Measurements from ENCODE around the gene GPX4.

The GPX4 gene

DNA sequence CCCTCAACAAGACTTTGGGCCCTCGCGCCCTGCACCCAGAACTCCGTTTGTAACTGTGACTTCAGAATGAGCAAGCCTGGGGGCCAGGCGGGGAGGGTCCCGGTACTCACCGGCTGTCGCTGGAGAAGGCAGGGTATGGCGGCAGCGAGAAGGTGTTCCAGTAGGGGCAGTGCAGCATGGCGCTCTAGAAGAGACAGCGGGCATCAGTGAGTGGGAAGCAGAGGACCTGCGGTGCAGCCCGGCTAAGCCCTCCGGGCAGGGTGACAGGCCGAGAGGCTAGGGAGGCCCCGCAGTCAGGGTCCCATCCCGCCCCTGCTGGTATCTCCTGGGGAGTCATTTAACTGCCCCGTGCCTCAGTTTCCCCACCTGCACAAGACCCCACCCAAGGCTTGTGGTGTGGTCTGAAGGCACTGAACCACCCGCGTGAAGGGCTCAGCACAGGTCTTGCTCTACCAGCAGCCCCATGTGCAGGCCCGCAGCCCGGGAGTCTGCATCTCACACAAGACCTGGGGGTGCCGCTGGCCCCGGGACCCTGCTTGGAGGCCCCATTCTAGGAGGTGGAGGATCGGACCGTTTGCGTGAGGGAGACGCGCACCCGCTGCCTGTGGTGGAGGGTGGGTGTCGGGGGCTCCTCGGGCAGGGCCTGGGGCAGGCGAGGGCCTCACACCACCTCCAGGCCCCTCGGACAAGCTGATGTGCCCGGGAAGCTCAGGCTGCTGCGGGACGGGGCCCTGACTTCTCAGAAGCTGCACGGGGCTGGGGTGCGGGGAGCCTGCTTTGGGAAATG is 45.7 kb downstream of the GPX4 start:
- WGBS, 2 donors (ENCODE audit: extremely low coverage in 2 of 2, insufficient read length in 2 of 2, insufficient replicate concordance in 1 of 2) = no CpG with 5 or more reads among the region's 39 CpGs
- DNase-seq (ENCODE audit: low spot score) = no peak
- Histone ChIP-seq H2BK15ac (ENCODE audit: low read length) (no peak overlapping the region), H3K9ac (ENCODE audit: low read depth, low read length, poor library complexity) (no peak overlapping the region), H3K4me3 (ENCODE audit: low read length in 2 of 2) (no peak overlapping the region), H2AFZ (ENCODE audit: low read length) (no peak overlapping the region), H3K27ac (replicated peaks; ENCODE audit: low read length) (no peak overlapping the region), H2BK12ac (ENCODE audit: low read length) (peak overlapping the region; percentile 22), H3K79me1 (ENCODE audit: low read depth, low read length) (peaks cover 11% of the 10 kb centered on the region), H4K8ac (ENCODE audit: low read depth, low read length) (no peak overlapping the region), H3K4me2 (ENCODE audit: insufficient read depth, low read length, poor library complexity, severe bottlenecking) (no peak overlapping the region), H3K27me3 (ENCODE audit: control insufficient read depth in 3 of 3, insufficient read depth in 3 of 3, low read depth in 1 of 3, low read length in 3 of 3) (no peaks in the 10 kb centered on the region), H3K4me1 (ENCODE audit: control insufficient read depth in 2 of 2, insufficient read depth in 1 of 2, low read depth in 1 of 2, low read length in 2 of 2) (peaks cover 3 to 7% of the 10 kb centered on the region in 2 donors), H2BK120ac (ENCODE audit: low read depth, low read length) (no peak overlapping the region), H3K9me3 (replicated peaks in 1 of 2; ENCODE audit: control insufficient read depth in 2 of 2, insufficient read depth in 1 of 2, low read depth in 1 of 2, low read length in 2 of 2) (no peaks in the 10 kb centered on the region), H3K18ac (ENCODE audit: low read length) (no peak overlapping the region), H3K4ac (ENCODE audit: low read length) (no peak overlapping the region), H3K14ac (ENCODE audit: low read length) (no peak overlapping the region), H3K36me3 (replicated peaks in 1 of 2; ENCODE audit: control insufficient read depth in 2 of 2, insufficient read depth in 2 of 2, low read length in 2 of 2) (peaks cover 2 to 12% of the 10 kb centered on the region in 2 donors), H2AK5ac (ENCODE audit: low read depth, low read length) (no peak overlapping the region), H2BK5ac (ENCODE audit: low read length) (no peak overlapping the region), H4K91ac (ENCODE audit: low read depth, low read length, poor library complexity) (no peak overlapping the region), H3K23ac (ENCODE audit: low read depth, low read length, poor library complexity) (peak overlapping the region; percentile 65)

- Histone ChIP-seq H2BK12ac (ENCODE audit: low read length) (no peak overlapping the region), H3K36me3 (replicated peaks in 1 of 2; ENCODE audit: control insufficient read depth in 2 of 2, insufficient read depth in 2 of 2, low read length in 2 of 2) (peaks cover 2 to 12% of the 10 kb centered on the region in 2 donors), H3K4me2 (ENCODE audit: insufficient read depth, low read length, poor library complexity, severe bottlenecking) (no peak overlapping the region), H3K4ac (ENCODE audit: low read length) (no peak overlapping the region), H2BK120ac (ENCODE audit: low read depth, low read length) (no peak overlapping the region), H3K27me3 (ENCODE audit: control insufficient read depth in 3 of 3, insufficient read depth in 3 of 3, low read depth in 1 of 3, low read length in 3 of 3) (no peaks in the 10 kb centered on the region), H3K4me3 (ENCODE audit: low read length in 2 of 2) (no peak overlapping the region), H2BK15ac (ENCODE audit: low read length) (no peak overlapping the region), H3K9ac (ENCODE audit: low read depth, low read length, poor library complexity) (no peak overlapping the region), H2AK5ac (ENCODE audit: low read depth, low read length) (peak overlapping the region; percentile 56), H3K27ac (replicated peaks; ENCODE audit: low read length) (no peak overlapping the region), H3K4me1 (ENCODE audit: control insufficient read depth in 2 of 2, insufficient read depth in 1 of 2, low read depth in 1 of 2, low read length in 2 of 2) (peaks cover 3 to 7% of the 10 kb centered on the region in 2 donors), H3K23ac (ENCODE audit: low read depth, low read length, poor library complexity) (peak overlapping the region; percentile 80), H3K14ac (ENCODE audit: low read length) (peak overlapping the region; percentile 21), H3K9me3 (replicated peaks in 1 of 2; ENCODE audit: control insufficient read depth in 2 of 2, insufficient read depth in 1 of 2, low read depth in 1 of 2, low read length in 2 of 2) (no peaks in the 10 kb centered on the region), H3K18ac (ENCODE audit: low read length) (no peak overlapping the region), H4K91ac (ENCODE audit: low read depth, low read length, poor library complexity) (no peak overlapping the region), H2BK5ac (ENCODE audit: low read length) (no peak overlapping the region), H3K79me1 (ENCODE audit: low read depth, low read length) (peaks cover 11% of the 10 kb centered on the region), H2AFZ (ENCODE audit: low read length) (no peak overlapping the region), H4K8ac (ENCODE audit: low read depth, low read length) (no peak overlapping the region)
- WGBS, 2 donors (ENCODE audit: extremely low coverage in 2 of 2, insufficient read length in 2 of 2, insufficient replicate concordance in 1 of 2) = no CpG with 5 or more reads among the region's 33 CpGs
- no peak for DNase-seq (ENCODE audit: low spot score)
These were observed 46.7 kb downstream of the GPX4 start for GRCh38 chr19:1150333-1151036.

DNA sequence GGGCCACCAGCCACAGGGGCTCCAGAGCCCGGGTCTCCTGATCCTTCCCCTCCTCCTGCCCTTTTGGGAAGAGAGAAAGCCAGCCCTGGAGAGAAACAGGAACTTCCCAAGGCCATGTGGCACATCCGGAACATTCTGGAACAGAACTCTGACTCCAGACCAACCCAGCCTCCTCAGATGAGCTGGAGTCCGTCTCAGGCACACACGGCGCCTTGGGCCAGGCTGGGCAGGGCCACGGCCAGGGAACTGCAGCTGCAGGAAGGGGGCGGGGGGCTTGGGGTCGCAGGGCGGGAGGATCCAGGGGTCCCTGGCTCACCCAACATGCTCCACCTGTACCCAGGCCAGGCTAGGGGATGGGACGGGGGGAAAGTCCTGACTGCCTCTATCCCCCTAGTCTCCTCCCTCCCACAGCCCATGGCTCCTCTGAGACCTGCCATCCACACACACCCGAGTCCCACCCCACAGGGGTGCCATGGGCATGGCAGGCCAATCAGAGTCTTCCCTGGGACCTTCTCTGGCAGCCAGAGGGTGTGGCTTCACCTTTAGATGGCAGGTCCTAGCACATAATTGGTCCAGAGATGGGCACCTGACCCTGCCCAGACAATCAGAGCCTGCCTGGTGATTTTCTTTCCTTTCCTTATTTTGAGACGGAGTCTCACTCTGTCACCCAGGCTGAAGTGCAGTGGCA is 47.4 kb downstream of the GPX4 start:
- H3K79me1 ChIP-seq (ENCODE audit: low read depth, low read length) = peaks cover 12% of the 10 kb centered on the region
- DNase-seq (ENCODE audit: low spot score) = no peak
- no peaks in the 10 kb centered on the region for H3K9me3 ChIP-seq (replicated peaks in 1 of 2; ENCODE audit: control insufficient read depth in 2 of 2, insufficient read depth in 1 of 2, low read depth in 1 of 2, low read length in 2 of 2)
- peak overlapping the region; percentile 26 for H2BK15ac ChIP-seq (ENCODE audit: low read length)
- H3K9ac ChIP-seq (ENCODE audit: low read depth, low read length, poor library complexity) = peak overlapping the region; percentile 21
- H3K23ac ChIP-seq (ENCODE audit: low read depth, low read length, poor library complexity) = no peak overlapping the region
- H4K91ac ChIP-seq (ENCODE audit: low read depth, low read length, poor library complexity) = no peak overlapping the region
- H2AFZ ChIP-seq (ENCODE audit: low read length) = no peak overlapping the region
- peaks cover 3 to 8% of the 10 kb centered on the region in 2 donors for H3K4me1 ChIP-seq (ENCODE audit: control insufficient read depth in 2 of 2, insufficient read depth in 1 of 2, low read depth in 1 of 2, low read length in 2 of 2)
- H2BK12ac ChIP-seq (ENCODE audit: low read length) = no peak overlapping the region
- H4K8ac ChIP-seq (ENCODE audit: low read depth, low read length) = no peak overlapping the region
- H2BK5ac ChIP-seq (ENCODE audit: low read length) = peak overlapping the region; percentile 24
- H3K36me3 ChIP-seq (replicated peaks in 1 of 2; ENCODE audit: control insufficient read depth in 2 of 2, insufficient read depth in 2 of 2, low read length in 2 of 2) = peaks cover 2 to 12% of the 10 kb centered on the region in 2 donors
- no peak overlapping the region for H3K4ac ChIP-seq (ENCODE audit: low read length)
- H3K18ac ChIP-seq (ENCODE audit: low read length) = peak overlapping the region; percentile 48
- no CpG with 5 or more reads among the region's 12 CpGs for WGBS, 2 donors (ENCODE audit: extremely low coverage in 2 of 2, insufficient read length in 2 of 2, insufficient replicate concordance in 1 of 2)
- no peak overlapping the region for H2AK5ac ChIP-seq (ENCODE audit: low read depth, low read length)
- H3K4me3 ChIP-seq (ENCODE audit: low read length in 2 of 2) = no peak overlapping the region
- H3K14ac ChIP-seq (ENCODE audit: low read length) = peak overlapping the region; percentile 21
- H3K4me2 ChIP-seq (ENCODE audit: insufficient read depth, low read length, poor library complexity, severe bottlenecking) = no peak overlapping the region
- no peaks in the 10 kb centered on the region for H3K27me3 ChIP-seq (ENCODE audit: control insufficient read depth in 3 of 3, insufficient read depth in 3 of 3, low read depth in 1 of 3, low read length in 3 of 3)
- no peak overlapping the region for H3K27ac ChIP-seq (replicated peaks; ENCODE audit: low read length)
- no peak overlapping the region for H2BK120ac ChIP-seq (ENCODE audit: low read depth, low read length)

Data from neuronal stem cell (in vitro differentiated cells).